Epithelial cell of esophagus (primary cell): Measurements from ENCODE around the gene SNRNP25.

Experiments
- DNase-seq: peaks from one replicate; pipeline ENCODE4 v3.0.0; 2010; ENCODE audit warnings: low read depth
- H3K4me3 ChIP-seq: 2 replicates; pipeline ENCODE4 v1.5.1; 2011; ENCODE audit warnings: mild to moderate bottlenecking, low read length, control low read depth
- TF ChIP-seq, protein P1 (sequence below): IDR thresholded peaks from 2 replicates; pipeline ENCODE4 v1.5.1; 2011; ENCODE audit warnings: low read depth, mild to moderate bottlenecking, low read length, control low read depth, inconsistent platforms; ENCODE audit not compliant: insufficient read depth; ENCODE audit errors: missing control alignments

Gene SNRNP25

DNA sequence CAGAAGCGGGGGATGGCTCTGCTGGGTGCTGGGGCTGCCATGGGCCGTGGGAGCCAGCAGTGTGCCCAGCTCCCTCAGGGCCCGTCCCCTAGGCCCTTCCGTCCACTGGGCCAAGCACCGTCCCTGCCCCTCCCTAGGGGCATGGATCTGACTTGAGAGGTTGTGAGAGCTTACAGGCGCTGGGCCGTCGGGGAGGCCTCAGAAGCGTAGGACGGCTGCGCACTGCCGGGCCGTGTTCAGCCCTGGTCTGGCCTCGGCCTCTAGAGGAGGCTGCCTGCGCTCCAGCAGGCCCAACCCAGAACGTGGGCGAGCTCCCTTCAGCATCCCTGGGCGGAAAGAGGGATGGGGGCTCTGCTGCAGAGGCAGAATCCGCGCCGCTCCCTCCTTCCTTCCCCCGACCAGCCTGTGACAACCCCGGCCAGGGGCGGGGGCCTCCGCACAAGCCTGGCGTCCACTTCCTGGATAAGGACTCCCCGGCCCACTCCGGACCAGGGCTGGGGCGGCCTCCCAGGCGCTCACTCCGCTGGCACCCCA lies 23.7 kb downstream of the SNRNP25 start:
- H3K4me3 ChIP-seq: peak overlapping the region; percentile 67
- peak; percentile 62 for DNase-seq
- TF ChIP-seq, protein P1, sequence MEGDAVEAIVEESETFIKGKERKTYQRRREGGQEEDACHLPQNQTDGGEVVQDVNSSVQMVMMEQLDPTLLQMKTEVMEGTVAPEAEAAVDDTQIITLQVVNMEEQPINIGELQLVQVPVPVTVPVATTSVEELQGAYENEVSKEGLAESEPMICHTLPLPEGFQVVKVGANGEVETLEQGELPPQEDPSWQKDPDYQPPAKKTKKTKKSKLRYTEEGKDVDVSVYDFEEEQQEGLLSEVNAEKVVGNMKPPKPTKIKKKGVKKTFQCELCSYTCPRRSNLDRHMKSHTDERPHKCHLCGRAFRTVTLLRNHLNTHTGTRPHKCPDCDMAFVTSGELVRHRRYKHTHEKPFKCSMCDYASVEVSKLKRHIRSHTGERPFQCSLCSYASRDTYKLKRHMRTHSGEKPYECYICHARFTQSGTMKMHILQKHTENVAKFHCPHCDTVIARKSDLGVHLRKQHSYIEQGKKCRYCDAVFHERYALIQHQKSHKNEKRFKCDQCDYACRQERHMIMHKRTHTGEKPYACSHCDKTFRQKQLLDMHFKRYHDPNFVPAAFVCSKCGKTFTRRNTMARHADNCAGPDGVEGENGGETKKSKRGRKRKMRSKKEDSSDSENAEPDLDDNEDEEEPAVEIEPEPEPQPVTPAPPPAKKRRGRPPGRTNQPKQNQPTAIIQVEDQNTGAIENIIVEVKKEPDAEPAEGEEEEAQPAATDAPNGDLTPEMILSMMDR: peak; percentile 8

DNA sequence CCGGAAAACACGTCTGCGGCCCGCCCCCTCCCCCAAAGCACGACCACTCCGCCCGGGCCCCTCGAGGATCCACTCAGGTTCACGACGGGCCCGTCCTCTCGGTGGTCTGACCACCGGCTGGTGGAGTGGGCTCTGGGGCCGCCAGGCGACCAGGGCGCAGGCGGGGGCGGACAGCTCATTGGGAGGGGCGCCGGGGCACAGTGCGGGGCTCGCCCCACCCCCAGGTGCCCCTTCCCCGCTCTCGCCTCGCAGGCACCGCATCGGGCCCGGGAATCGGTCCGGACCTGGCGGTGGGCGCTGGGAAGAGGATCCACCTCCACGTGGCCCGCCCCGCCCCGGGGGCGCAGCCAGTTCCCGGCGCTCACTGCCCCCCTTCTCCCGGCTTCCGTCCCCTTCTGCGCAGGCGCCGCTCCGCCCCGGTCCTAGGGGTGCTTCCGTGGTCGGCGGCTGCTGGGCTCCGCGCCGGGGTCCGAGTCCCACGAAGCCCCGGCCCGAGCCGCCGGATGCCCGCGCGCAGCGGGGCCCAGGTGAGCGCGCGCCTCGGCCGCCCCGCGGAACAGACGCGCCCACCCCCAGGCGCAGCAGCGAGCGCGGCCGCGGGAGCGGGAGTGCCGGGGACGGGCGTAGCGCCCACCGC lies 24.3 kb downstream of the SNRNP25 start, which contains the start of gene MPG:
Gene MPG, plus strand, starts transcription at position 419 of the 637 bp plus-strand sequence. Its CDS starts 85 bp downstream, at position 504.
- peak; percentile 76 for DNase-seq
- TF ChIP-seq, protein P1: no peak
- H3K4me3 ChIP-seq: peak within 1 kb of the TSS; percentile 67

DNA sequence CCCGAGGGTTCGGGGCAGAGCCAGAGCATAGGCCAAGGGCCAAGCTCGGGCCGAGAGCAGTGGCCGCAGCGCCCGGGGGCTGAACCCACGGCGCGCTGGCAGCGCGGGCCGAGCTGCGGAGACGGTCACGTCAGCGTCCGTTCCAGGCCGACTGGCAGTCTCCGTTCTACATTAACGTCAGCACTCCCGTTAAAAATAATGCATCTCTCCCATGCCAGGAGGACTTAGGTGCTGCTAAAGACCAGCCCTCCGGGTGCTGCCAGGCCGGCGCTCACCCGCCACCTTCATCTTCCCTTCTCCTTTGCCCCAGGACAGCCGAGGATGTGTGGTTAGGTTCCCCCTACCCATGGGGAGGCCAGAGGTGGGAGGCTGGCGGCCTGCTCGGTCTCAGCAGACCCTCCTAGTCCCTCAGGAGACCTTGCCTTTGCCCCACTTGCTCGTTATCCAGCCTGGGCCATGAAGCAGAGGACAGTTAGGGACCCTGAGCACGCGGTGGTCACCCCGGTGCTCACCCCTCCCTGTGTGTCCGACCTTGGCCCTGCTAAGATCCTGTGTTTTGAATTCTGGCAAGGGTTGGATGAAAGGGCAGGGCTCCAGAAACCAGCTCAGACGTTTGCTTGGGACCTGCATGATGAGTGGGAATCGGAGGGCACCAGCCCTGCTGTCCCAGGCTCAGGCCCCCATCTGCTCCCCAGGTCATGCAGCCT lies 25.0 kb downstream of the SNRNP25 start:
- TF ChIP-seq, protein P1: no peak
- DNase-seq: peak; percentile 29
- H3K4me3 ChIP-seq: peak overlapping the region; percentile 67

DNA sequence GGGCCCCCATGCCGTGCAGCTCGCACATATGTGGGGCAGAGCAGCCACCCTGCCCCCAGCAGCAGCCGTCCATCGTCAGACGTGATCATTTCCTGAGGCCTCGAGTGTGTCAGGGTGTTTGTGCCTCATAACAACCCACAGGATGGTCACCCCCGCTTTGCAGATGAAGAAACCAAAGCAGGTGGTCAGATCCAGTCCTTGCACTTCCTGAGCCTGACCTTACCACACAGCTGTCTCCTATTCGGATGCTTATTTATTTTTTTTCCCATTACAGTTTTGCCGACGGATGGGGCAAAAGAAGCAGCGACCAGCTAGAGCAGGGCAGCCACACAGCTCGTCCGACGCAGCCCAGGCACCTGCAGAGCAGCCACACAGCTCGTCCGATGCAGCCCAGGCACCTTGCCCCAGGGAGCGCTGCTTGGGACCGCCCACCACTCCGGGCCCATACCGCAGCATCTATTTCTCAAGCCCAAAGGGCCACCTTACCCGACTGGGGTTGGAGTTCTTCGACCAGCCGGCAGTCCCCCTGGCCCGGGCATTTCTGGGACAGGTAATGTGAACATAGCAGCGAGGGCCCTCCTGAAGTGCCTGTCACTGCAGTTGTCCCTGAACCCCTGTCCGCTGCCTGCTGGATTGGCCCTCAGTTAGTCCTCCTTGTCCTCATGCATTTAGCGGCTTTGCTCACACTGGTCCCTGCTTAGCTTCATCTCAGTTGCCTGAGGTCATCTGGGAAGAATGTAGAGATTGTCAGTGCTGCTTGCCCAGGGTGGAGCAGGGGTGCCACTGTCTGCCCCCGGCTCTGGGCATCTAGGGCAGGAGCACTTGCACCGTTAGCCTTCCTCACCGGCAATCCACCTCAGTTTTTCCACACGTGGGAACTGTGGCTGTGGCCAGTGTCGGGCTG lies 25.8 kb downstream of the SNRNP25 start:
- H3K4me3 ChIP-seq: peak overlapping the region; percentile 67
- TF ChIP-seq, protein P1: no peak
- DNase-seq: no peak

DNA sequence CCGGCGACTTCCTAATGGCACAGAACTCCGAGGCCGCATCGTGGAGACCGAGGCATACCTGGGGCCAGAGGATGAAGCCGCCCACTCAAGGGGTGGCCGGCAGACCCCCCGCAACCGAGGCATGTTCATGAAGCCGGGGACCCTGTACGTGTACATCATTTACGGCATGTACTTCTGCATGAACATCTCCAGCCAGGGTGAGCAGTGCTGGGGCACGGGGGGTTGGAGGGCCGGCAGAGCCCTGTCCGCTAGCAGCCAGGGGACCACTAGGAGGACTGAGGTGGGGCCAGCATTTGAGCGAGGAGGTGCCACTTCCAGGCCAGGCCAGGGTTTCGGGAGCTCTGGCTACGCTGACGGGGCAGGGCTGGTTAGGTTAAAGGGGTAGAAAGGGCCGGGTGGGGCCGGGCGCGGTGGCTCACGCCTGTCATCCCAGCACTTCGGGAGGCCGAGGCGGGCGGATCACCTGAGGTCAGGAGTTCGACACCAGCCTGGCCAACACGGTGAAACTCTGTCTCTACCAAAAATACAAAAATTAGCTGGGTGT lies 29.5 kb downstream of the SNRNP25 start:
- no peak for DNase-seq
- H3K4me3 ChIP-seq: no peak overlapping the region
- TF ChIP-seq, protein P1: no peak

DNA sequence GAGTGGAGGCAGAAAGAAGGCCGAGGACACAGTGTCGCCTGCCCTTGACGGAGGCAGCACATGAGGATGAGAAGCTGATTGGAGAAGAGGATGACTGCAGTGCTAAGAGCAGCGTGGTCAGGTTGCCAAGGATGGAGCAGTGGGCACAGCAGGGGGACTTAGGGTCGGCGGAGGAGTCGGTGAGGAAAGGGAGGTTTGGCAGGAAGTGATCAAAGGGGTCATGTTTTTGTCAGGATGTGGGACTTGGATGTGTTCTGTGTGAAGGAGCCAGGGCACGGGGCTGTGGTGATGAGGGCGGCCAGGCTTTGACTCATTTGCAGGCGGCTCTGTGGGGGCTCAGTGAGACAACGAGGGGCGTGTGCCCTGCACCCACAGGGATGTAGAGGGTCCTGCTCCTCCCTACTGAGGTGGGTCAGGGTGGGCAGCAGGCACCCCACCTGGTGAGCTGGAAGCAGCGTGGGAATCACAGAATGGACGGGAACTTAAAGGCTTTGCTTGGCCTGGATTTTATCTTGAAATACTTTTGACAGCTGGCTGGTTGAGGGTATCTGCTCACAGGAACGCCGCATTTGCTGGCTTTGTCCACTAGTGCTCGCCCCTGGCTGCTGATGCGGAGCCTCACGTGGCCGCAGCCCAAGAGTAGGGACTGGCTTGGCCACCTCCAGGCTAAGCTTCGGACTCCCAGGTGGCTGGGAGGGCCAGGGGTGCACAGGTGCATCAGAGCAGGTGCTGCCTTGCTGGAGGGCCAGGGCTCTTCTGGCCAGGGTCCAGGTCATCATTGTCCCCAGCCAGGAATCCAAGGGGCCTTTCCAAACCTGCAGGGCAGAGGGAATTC lies 30.4 kb downstream of the SNRNP25 start:
- no peak overlapping the region for H3K4me3 ChIP-seq
- no peak for DNase-seq
- TF ChIP-seq, protein P1: no peak
